H1 (cell line): Measurements from ENCODE around the gene NCK1. TPM values are rescaled to one million over a fixed set of nuclear protein-coding genes. Genes with fewer than 3 reads are reported as not detected.

ENCODE experiments used
- CTCF ChIA-PET: fragments of 300-600 bp; sonication (Branson Sonifier 250); formaldehyde crosslinking; loops from one replicate; lab custom pipeline; 2021; ENCODE audit not compliant: partially characterized antibody; lab: Charles Lee
- POLR2A ChIA-PET: fragments of 300-600 bp; sonication (Branson Sonifier 250); formaldehyde crosslinking; loops from one replicate; lab custom pipeline; 2021; ENCODE audit warnings: inconsistent platforms; ENCODE audit not compliant: partially characterized antibody; lab: Charles Lee
- DNase-seq, 2 experiments: peaks; one replicate each; pipeline versions ENCODE4 v3.0.0 to v3.0.0-alpha.2; 2010 to 2022; ENCODE audit warnings: low spot score in 2 of 2, low read depth in 1 of 2, mixed read lengths in 1 of 2
- FAIRE-seq: peaks from 2 replicates; lab custom pipeline; 2011; peaks lifted over from hg19 to GRCh38; lab: Jason Lieb, UNC
- H2AFZ ChIP-seq: 2 replicates; pipeline ENCODE4 v1.8.1; 2012; ENCODE audit warnings: low read length, inconsistent platforms
- H2AK5ac ChIP-seq: 2 replicates; pipeline ENCODE4 v1.6.1; 2013; ENCODE audit warnings: low read depth, low read length
- H2BK120ac ChIP-seq: replicated peaks from 2 replicates; pipeline ENCODE3; 2013; ENCODE audit warnings: low read depth, low read length, inconsistent platforms
- H2BK12ac ChIP-seq: 2 replicates; pipeline ENCODE4 v1.6.1; 2013; ENCODE audit warnings: low read depth, low read length
- H2BK15ac ChIP-seq: 2 replicates; pipeline ENCODE4 v1.6.1; 2013; ENCODE audit warnings: low read length
- H2BK20ac ChIP-seq: 2 replicates; pipeline ENCODE4 v1.6.1; 2013; ENCODE audit warnings: low read length
- H2BK5ac ChIP-seq: 2 replicates; pipeline ENCODE4 v1.6.1; 2013; ENCODE audit warnings: low read depth, low read length
- H3K14ac ChIP-seq: 2 replicates; pipeline ENCODE4 v1.6.1; 2013; ENCODE audit warnings: inconsistent platforms; ENCODE audit not compliant: insufficient read length
- H3K18ac ChIP-seq: 2 replicates; pipeline ENCODE4 v1.6.1; 2013; ENCODE audit warnings: low read length; ENCODE audit errors: extremely low read depth
- H3K23ac ChIP-seq: 2 replicates; pipeline ENCODE4 v1.6.1; 2013; ENCODE audit warnings: inconsistent platforms; ENCODE audit not compliant: insufficient read length
- H3K23me2 ChIP-seq: 2 replicates; pipeline ENCODE4 v1.6.1; 2013; ENCODE audit warnings: low read depth, low read length
- H3K27ac ChIP-seq: 2 replicates; pipeline ENCODE4 v1.6.1; 2011; ENCODE audit warnings: low read depth, low read length, inconsistent platforms
- H3K27me3 ChIP-seq, 4 experiments: replicated peaks in 1 of 4; 1 replicate in 1 of 4; 2 replicates in 3 of 4; pipeline versions ENCODE4 v1.6.1 to v1.8.1; 2011 to 2013; ENCODE audit warnings: low read length in 3 of 4, mild to moderate bottlenecking in 3 of 4, inconsistent platforms in 2 of 4, mixed read lengths in 2 of 4, moderate library complexity in 1 of 4; ENCODE audit not compliant: control insufficient read depth in 3 of 4, insufficient read depth in 3 of 4; ENCODE audit errors: extremely low read depth in 1 of 4
- H3K36me3 ChIP-seq, 4 experiments: 2 replicates each; pipeline versions ENCODE4 v1.6.1 to v1.8.1; 2011 to 2013; ENCODE audit warnings: mild to moderate bottlenecking in 4 of 4, low read length in 3 of 4, moderate library complexity in 2 of 4, control low read depth in 1 of 4, inconsistent platforms in 1 of 4; ENCODE audit not compliant: insufficient read depth in 4 of 4, control insufficient read depth in 2 of 4
- H3K4ac ChIP-seq: replicated peaks from 2 replicates; pipeline ENCODE3; 2013; ENCODE audit warnings: low read length, low read depth, mixed read lengths, inconsistent platforms; ENCODE audit not compliant: insufficient read length
- H3K4me1 ChIP-seq, 4 experiments: replicated peaks in 1 of 4; 1 replicate in 1 of 4; 2 replicates in 3 of 4; pipeline versions ENCODE4 v1.6.1 to v1.8.1; 2011 to 2013; ENCODE audit warnings: low read length in 3 of 4, inconsistent platforms in 2 of 4, mixed read lengths in 1 of 4; ENCODE audit not compliant: insufficient read depth in 4 of 4, control insufficient read depth in 3 of 4
- H3K4me2 ChIP-seq, 2 experiments: 2 replicates each; pipeline versions ENCODE4 v1.6.1 to v1.8.1; 2011 to 2013; ENCODE audit warnings: low read depth in 2 of 2, low read length in 2 of 2, control low read depth in 1 of 2, inconsistent platforms in 1 of 2, mild to moderate bottlenecking in 1 of 2; ENCODE audit not compliant: insufficient read depth in 1 of 2
- H3K4me3 ChIP-seq, 4 experiments: fragments of 200-600, 300-600 bp in 1 of 4; sonication (generic), shearing (Covaris generic), sonication (Bioruptor Twin) in 1 of 4; 2 replicates each; pipeline versions ENCODE4 v1.5.1 to v1.8.1; 2011 to 2016; ENCODE audit warnings: low read length in 4 of 4, low read depth in 3 of 4, control low read depth in 2 of 4, inconsistent platforms in 2 of 4, mild to moderate bottlenecking in 2 of 4, mixed read lengths in 1 of 4, moderate library complexity in 1 of 4; ENCODE audit not compliant: insufficient read depth in 2 of 4; ENCODE audit errors: extremely low read depth in 1 of 4
- H3K56ac ChIP-seq: replicated peaks from 2 replicates; pipeline ENCODE3; 2013; ENCODE audit warnings: low read depth, mild to moderate bottlenecking, mixed read lengths, low read length, inconsistent platforms; ENCODE audit not compliant: insufficient read length
- H3K79me1 ChIP-seq: 2 replicates; pipeline ENCODE4 v1.6.1; 2013; ENCODE audit warnings: low read depth, low read length, control low read depth
- H3K79me2 ChIP-seq, 2 experiments: 2 replicates each; pipeline versions ENCODE4 v1.6.1 to v1.8.1; 2012 to 2013; ENCODE audit warnings: low read length in 2 of 2, mild to moderate bottlenecking in 2 of 2, inconsistent platforms in 1 of 2; ENCODE audit not compliant: insufficient read depth in 2 of 2, control insufficient read depth in 1 of 2
- H3K9ac ChIP-seq, 4 experiments: replicated peaks in 1 of 4; 1 replicate in 1 of 4; 2 replicates in 3 of 4; pipeline versions ENCODE4 v1.6.1 to v1.8.1; 2011 to 2013; ENCODE audit warnings: low read depth in 3 of 4, low read length in 3 of 4, control low read depth in 2 of 4, mild to moderate bottlenecking in 2 of 4, moderate library complexity in 2 of 4, inconsistent platforms in 1 of 4; ENCODE audit errors: extremely low read depth in 1 of 4
- H3K9me3 ChIP-seq, 2 experiments: 2 replicates each; pipeline versions ENCODE4 v1.6.1 to v1.8.1; 2012 to 2013; ENCODE audit warnings: mild to moderate bottlenecking in 2 of 2, moderate library complexity in 2 of 2, control low read depth in 1 of 2, inconsistent platforms in 1 of 2, low read depth in 1 of 2, low read length in 1 of 2, mixed read lengths in 1 of 2; ENCODE audit not compliant: insufficient read depth in 2 of 2
- H4K20me1 ChIP-seq, 2 experiments: replicated peaks in 1 of 2; 2 replicates each; pipeline versions ENCODE3 to v1.8.1; 2011 to 2013; ENCODE audit warnings: inconsistent platforms in 2 of 2, low read length in 2 of 2, mild to moderate bottlenecking in 1 of 2; ENCODE audit not compliant: insufficient read depth in 2 of 2, control insufficient read depth in 1 of 2
- H4K5ac ChIP-seq: 2 replicates; pipeline ENCODE4 v1.6.1; 2013; ENCODE audit warnings: low read length, low read depth, mixed read lengths, inconsistent platforms; ENCODE audit not compliant: insufficient read length
- H4K8ac ChIP-seq: 2 replicates; pipeline ENCODE4 v1.8.0; 2013; ENCODE audit warnings: mild to moderate bottlenecking, moderate library complexity, low read length, inconsistent platforms; ENCODE audit not compliant: insufficient read depth; ENCODE audit errors: extremely low read depth
- H4K91ac ChIP-seq: replicated peaks from 2 replicates; pipeline ENCODE3; 2013; ENCODE audit warnings: low read length, mixed read lengths, inconsistent platforms; ENCODE audit not compliant: insufficient read length
- CEBPB ChIP-seq: IDR thresholded peaks from 2 replicates; pipeline ENCODE4 v1.6.1; 2012; ENCODE audit warnings: low read depth, low read length
- HDAC2 ChIP-seq, 2 experiments: fragments of 300-600 bp in 1 of 2; sonication (generic) in 1 of 2; IDR thresholded peaks; 2 replicates each; pipeline ENCODE4 v1.6.1; 2011 to 2012; ENCODE audit warnings: low read depth in 2 of 2, low read length in 2 of 2, mild to moderate bottlenecking in 2 of 2, moderate library complexity in 2 of 2, borderline replicate concordance in 1 of 2, inconsistent platforms in 1 of 2
- MAFK ChIP-seq: IDR thresholded peaks from 2 replicates; pipeline ENCODE4 v1.6.1; 2012; ENCODE audit warnings: low read depth, mild to moderate bottlenecking, improper control_type of control experiment, low read length
- NANOG ChIP-seq: IDR thresholded peaks from 2 replicates; pipeline ENCODE4 v1.6.1; 2011; ENCODE audit warnings: low read length, low read depth, mild to moderate bottlenecking, inconsistent platforms; ENCODE audit not compliant: insufficient read depth, poor library complexity, severe bottlenecking
- NRF1 ChIP-seq: IDR thresholded peaks from 2 replicates; pipeline ENCODE4 v1.6.1; 2011; ENCODE audit warnings: mild to moderate bottlenecking, low read depth, low read length, improper control_type of control experiment
- RFX5 ChIP-seq: IDR thresholded peaks from 2 replicates; pipeline ENCODE4 v1.6.1; 2011; ENCODE audit warnings: low read depth, low read length, improper control_type of control experiment, borderline replicate concordance
- SP1 ChIP-seq: IDR thresholded peaks from 2 replicates; pipeline ENCODE4 v1.6.1; 2011; ENCODE audit warnings: low read depth, low read length
- WGBS, 2 experiments: shearing (Covaris generic) in 1 of 2; methylation state at CpG; one replicate each; pipeline versions ENCODE4 v1.1.6 to v1.1.7; 2013 to 2015; ENCODE audit warnings: low lambda C conversion rate in 2 of 2, mixed read lengths in 2 of 2, inconsistent platforms in 1 of 2, low coverage in 1 of 2, missing lambda C conversion rate in 1 of 2; ENCODE audit not compliant: insufficient replicate concordance in 2 of 2, insufficient coverage in 1 of 2, insufficient read length in 1 of 2; ENCODE audit errors: extremely low coverage in 1 of 2, missing lambda C conversion rate in 1 of 2; 5-methylcytosine and 5-hydroxymethylcytosine counted together
- polyA plus RNA-seq, 7 experiments: library from polyadenylated mRNA; depleted of rRNA in 3 of 7; stranded (reverse) in 5 of 7; unstranded in 2 of 7; fragments of >200 nt in 5 of 7; fragments of 200-250 nt in 2 of 7; gene quantifications; 1 replicate in 5 of 7; 2 replicates in 1 of 7; 4 replicates in 1 of 7; pipeline versions ENCODE4 v1.2.1 to v1.2.3, GENCODE V29; 2011 to 2013; ENCODE audit warnings: missing spikeins in 2 of 7, mixed read lengths in 2 of 7
- total RNA-seq: library from RNA; stranded (reverse); fragmentation: NEBNext Ultra II Directional; extraction: Animal tissue kit (Norgen Biotek cat#: 25700); gene quantifications from 2 replicates; pipeline ENCODE4 v1.2.1, GENCODE V29; 2021
- TF ChIP-seq, protein P1 (sequence below), 3 experiments: IDR thresholded peaks; 1 replicate in 2 of 3; 2 replicates in 1 of 3; pipeline versions ENCODE4 v1.5.1 to v1.6.1; 2011; ENCODE audit warnings: low read length in 3 of 3, mild to moderate bottlenecking in 3 of 3, inconsistent platforms in 2 of 3, low read depth in 1 of 3, moderate library complexity in 1 of 3; ENCODE audit not compliant: insufficient read depth in 1 of 3; ENCODE audit errors: control extremely low read depth in 1 of 3
- TF ChIP-seq, protein P2 (sequence below): IDR thresholded peaks from 2 replicates; pipeline ENCODE4 v1.6.1; 2012; ENCODE audit warnings: inconsistent platforms

NCK1 gene
- total and polyA plus RNA-seq, 2 of the 8 experiments (the other 6 are each of a cell fraction or from before 2014, with no cell fraction given) = 10.0 to 28.5 TPM

DNA sequence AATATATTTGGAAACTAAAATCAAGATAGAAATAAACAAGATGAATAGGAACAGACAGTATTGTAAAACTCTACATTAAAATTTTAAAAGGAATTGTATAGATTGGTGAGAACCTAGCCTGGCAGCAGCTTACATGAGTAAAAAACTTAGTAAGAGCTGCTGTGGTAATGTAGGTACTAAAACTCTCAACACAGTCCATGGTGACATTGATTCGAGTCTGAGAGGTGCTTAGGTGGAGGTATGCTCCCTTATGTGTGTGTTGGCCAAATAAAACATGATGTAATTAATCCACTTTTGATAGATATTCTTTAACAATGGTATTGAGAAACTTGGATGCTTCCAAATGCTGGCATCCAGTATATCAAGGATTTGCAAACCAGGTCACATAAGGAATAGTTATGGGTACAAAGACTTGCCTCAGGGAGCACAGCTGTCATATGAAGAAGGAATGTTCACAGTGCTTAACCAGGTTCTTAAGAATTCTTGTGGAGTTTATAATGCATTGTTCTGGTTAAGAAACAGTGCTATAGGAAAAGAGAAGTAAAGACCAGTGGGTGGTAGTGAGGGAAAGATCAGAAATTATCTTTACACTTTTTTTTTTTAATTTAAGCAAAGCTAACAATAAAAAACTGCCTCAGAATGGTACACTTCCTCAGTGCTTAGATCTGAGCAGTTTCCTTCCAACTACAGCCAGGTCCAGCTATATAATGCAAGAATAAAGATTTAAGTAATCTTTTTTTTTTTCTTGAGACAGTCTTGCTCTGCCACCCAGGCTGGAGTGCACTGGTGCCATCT, 71.2 kb downstream of the NCK1 start:
- Histone ChIP-seq H2AK5ac (no peak overlapping the region), H2AFZ (no peak overlapping the region), H2BK120ac (no peak overlapping the region), H3K56ac (no peak overlapping the region), H3K4ac (no peak overlapping the region), H3K9ac (no peak overlapping the region), H3K27me3 (no peaks in the 10 kb centered on the region), H3K23me2 (no peaks in the 10 kb centered on the region), H4K91ac (no peak overlapping the region), H3K4me1 (no peaks in the 10 kb centered on the region), H3K79me2 (peaks cover 0 to 20% of the 10 kb centered on the region in 2 experiments; a peak in 2 of 4 replicates), H2BK20ac (no peak overlapping the region), H4K20me1 (peaks cover 1 to 2% of the 10 kb centered on the region in 2 experiments), H4K5ac (no peak overlapping the region), H2BK12ac (no peak overlapping the region), H3K4me2 (no peak overlapping the region), H4K8ac (no peak overlapping the region), H3K18ac (no peak overlapping the region), H3K14ac (no peak overlapping the region), H3K9me3 (no peaks in the 10 kb centered on the region), H3K23ac (no peak overlapping the region), H3K36me3 (peaks cover 0 to 8% (median under 1%) of the 10 kb centered on the region in 4 experiments; a peak in 3 of 8 replicates), H2BK5ac (no peak overlapping the region), H3K27ac (no peak overlapping the region), H3K79me1 (no peaks in the 10 kb centered on the region), H2BK15ac (no peak overlapping the region), H3K4me3 (no peak overlapping the region)
- CTCF ChIA-PET = no interaction called here
- POLR2A ChIA-PET = no interaction called here
- WGBS, 2 experiments = 89% methylated on average over 1 of the region's 1 CpG; no CpG with 5 or more reads in 1 of the 2 experiments
- FAIRE-seq (no peak), DNase-seq (no peak)
- TF ChIP-seq SP1 (no peak), HDAC2 (IDR thresholded peaks at IDR 0.05; ENCODE audit: borderline replicate concordance in 1 of 2, low read depth in 2 of 2, low read length in 2 of 2) (no peak), RFX5 (no peak), NRF1 (no peak), NANOG (no peak), CEBPB (no peak), MAFK (no peak)
- TF ChIP-seq, protein P1, sequence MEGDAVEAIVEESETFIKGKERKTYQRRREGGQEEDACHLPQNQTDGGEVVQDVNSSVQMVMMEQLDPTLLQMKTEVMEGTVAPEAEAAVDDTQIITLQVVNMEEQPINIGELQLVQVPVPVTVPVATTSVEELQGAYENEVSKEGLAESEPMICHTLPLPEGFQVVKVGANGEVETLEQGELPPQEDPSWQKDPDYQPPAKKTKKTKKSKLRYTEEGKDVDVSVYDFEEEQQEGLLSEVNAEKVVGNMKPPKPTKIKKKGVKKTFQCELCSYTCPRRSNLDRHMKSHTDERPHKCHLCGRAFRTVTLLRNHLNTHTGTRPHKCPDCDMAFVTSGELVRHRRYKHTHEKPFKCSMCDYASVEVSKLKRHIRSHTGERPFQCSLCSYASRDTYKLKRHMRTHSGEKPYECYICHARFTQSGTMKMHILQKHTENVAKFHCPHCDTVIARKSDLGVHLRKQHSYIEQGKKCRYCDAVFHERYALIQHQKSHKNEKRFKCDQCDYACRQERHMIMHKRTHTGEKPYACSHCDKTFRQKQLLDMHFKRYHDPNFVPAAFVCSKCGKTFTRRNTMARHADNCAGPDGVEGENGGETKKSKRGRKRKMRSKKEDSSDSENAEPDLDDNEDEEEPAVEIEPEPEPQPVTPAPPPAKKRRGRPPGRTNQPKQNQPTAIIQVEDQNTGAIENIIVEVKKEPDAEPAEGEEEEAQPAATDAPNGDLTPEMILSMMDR (IDR thresholded peaks at IDR 0.05; ENCODE audit: control extremely low read depth in 1 of 3, insufficient read depth in 1 of 3, low read depth in 1 of 3, low read length in 3 of 3) = no peak
- TF ChIP-seq, protein P2, sequence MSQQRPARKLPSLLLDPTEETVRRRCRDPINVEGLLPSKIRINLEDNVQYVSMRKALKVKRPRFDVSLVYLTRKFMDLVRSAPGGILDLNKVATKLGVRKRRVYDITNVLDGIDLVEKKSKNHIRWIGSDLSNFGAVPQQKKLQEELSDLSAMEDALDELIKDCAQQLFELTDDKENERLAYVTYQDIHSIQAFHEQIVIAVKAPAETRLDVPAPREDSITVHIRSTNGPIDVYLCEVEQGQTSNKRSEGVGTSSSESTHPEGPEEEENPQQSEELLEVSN = no peak
